Pancreas (tissue), 10 donors: Measurements from ENCODE around the gene ALG13. TPM values are rescaled to one million over a fixed set of nuclear protein-coding genes. Genes with fewer than 3 reads are reported as not detected.

Experiments used
- ATAC-seq, 4 donors: fragments of 200-7000 bp; cut with Tn5 transposase; one replicate each; pipeline versions ENCODE4 v1.8.0 to v1.9.1; 2020; ENCODE audit warnings: mild to moderate bottlenecking in 4 of 4, moderate library complexity in 4 of 4
- DNase-seq, 6 donors: peaks; one replicate each; pipeline ENCODE4 v3.0.0-alpha.2; 2020
- FAIRE-seq: peaks from 2 replicates; lab custom pipeline; 2012; peaks lifted over from hg19 to GRCh38; lab: Jason Lieb, UNC
- H3K27ac ChIP-seq, 4 donors: fragments of 200-600 bp; sonication (generic); 1 replicate in 3 of 4; 2 replicates in 1 of 4; pipeline versions ENCODE4 v1.5.0 to v1.8.0; 2020
- H3K27me3 ChIP-seq, 4 donors: fragments of 200-600 bp; one replicate each; pipeline ENCODE4 v1.8.0; 2021
- H3K36me3 ChIP-seq, 3 donors: fragments of 200-600 bp; sonication (generic) in 1 of 3; one replicate each; pipeline versions ENCODE4 v1.5.0 to v1.8.0; 2020 to 2021
- H3K4me1 ChIP-seq, 3 donors: fragments of 200-600 bp; one replicate each; pipeline ENCODE4 v1.8.0; 2021
- H3K4me3 ChIP-seq, 4 donors: fragments of 200-600 bp; sonication (generic) in 2 of 4; one replicate each; pipeline versions ENCODE4 v1.5.0 to v1.8.0; 2020 to 2021
- H3K9me3 ChIP-seq, 4 donors: fragments of 200-600 bp; one replicate each; pipeline ENCODE4 v1.8.0; 2021
- WGBS, 2 donors: extraction: QIAGEN DNeasy Blood & Tissue Kit; methylation state at CpG; one replicate each; pipeline ENCODE4 v1.1.7; 2013; 5-methylcytosine and 5-hydroxymethylcytosine counted together
- intact Hi-C, 3 donors: fragments of 100-400 bp; cut with DNase I; formaldehyde crosslinking; loops; one replicate each; pipeline versions ENCODE4 v1.11.1 to v1.14.2; 2022
- polyA plus RNA-seq, 2 donors: library from polyadenylated mRNA; stranded (reverse); fragments of 200-250 nt; gene quantifications; one replicate each; pipeline ENCODE4 v1.2.3, GENCODE V29; 2013
- total RNA-seq, 6 donors: library from RNA; stranded (reverse); fragmentation: NEBNext Ultra II Directional in 4 of 6; extraction: Animal tissue kit (Norgen Biotek cat#: 25700) in 4 of 6; gene quantifications; one replicate each; pipeline versions ENCODE4 v1.2.1 to v1.2.4, GENCODE V29; 2021 to 2023
- TF ChIP-seq, protein P1 (sequence below), 4 donors: fragments of 200-600 bp; sonication (generic) in 3 of 4; IDR thresholded peaks; one replicate each; pipeline versions ENCODE4 v1.5.0 to v1.8.0; 2021; ENCODE audit warnings: antibody characterized with exemption in 4 of 4
- donor health status: healthy with polysubstance abuse.
- donor health status: DM: no; HTN: no; CAD: no; lungs with moderate emphysema.
- donor health status: DM: no; HTN: no; CAD: no.
- donor health status: control.
- donor health status: control.
- donor health status: Bipolar disorder and iron deficiency.
- donor health status: DM: yes; HTN: yes; CAD: no.
- donor health status: DM: no; HTN: no; CAD: no.
- donor health status: DM: no; HTN: no; CAD: no.
- donor health status: DM: yes; HTN: yes; CAD: no.

ALG13 gene
- total and polyA plus RNA-seq, 8 donors = 13.4 to 31.0 (median 18.4) TPM

DNA sequence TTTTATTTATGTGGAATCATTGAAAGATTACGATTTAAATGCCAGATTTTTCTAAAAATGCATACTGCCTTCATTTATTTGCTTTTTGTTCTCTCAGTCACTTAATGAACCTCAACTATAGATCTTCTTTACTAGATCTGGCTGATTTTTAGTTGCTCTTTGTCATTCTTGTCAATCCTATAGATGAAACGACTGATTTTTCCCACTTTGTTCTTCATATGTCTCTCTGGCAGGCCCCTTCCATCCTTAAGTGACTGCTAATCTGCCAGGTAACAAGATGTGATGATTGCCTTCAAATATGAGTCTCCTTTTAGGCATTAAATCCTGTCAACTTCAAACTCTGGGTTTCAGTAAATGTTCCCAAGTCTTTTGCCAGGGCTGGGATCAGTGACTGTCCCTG is 61.0 kb downstream of the ALG13 start:
- TF ChIP-seq, protein P1, sequence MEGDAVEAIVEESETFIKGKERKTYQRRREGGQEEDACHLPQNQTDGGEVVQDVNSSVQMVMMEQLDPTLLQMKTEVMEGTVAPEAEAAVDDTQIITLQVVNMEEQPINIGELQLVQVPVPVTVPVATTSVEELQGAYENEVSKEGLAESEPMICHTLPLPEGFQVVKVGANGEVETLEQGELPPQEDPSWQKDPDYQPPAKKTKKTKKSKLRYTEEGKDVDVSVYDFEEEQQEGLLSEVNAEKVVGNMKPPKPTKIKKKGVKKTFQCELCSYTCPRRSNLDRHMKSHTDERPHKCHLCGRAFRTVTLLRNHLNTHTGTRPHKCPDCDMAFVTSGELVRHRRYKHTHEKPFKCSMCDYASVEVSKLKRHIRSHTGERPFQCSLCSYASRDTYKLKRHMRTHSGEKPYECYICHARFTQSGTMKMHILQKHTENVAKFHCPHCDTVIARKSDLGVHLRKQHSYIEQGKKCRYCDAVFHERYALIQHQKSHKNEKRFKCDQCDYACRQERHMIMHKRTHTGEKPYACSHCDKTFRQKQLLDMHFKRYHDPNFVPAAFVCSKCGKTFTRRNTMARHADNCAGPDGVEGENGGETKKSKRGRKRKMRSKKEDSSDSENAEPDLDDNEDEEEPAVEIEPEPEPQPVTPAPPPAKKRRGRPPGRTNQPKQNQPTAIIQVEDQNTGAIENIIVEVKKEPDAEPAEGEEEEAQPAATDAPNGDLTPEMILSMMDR (IDR thresholded peaks at IDR 0.05) = no peak
- no peak for ATAC-seq
- no peak for FAIRE-seq
- intact Hi-C loops = no loop called here
- no peaks in the 10 kb centered on the region for H3K4me1 ChIP-seq
- no peaks in the 10 kb centered on the region for H3K9me3 ChIP-seq
- no peaks in the 10 kb centered on the region for H3K27me3 ChIP-seq
- 69 to 91% methylated on average over 2 of the region's 2 CpGs for WGBS, 2 donors
- no peak overlapping the region for H3K4me3 ChIP-seq
- DNase-seq = no peak
- peaks cover 0 to 9% (median 5%) of the 10 kb centered on the region in 3 donors for H3K36me3 ChIP-seq
- no peak overlapping the region for H3K27ac ChIP-seq

GRCh38 chrX:111743316-111743715 is 62.3 kb downstream of the ALG13 start:
- TF ChIP-seq, protein P1 (IDR thresholded peaks at IDR 0.05) = no peak
- Histone ChIP-seq H3K36me3 (peaks cover 0 to 5% (median under 1%) of the 10 kb centered on the region in 3 donors), H3K4me1 (no peaks in the 10 kb centered on the region), H3K9me3 (no peaks in the 10 kb centered on the region), H3K27ac (no peak overlapping the region), H3K27me3 (no peaks in the 10 kb centered on the region), H3K4me3 (no peak overlapping the region)
- ATAC-seq = no peak
- DNase-seq = no peak
- intact Hi-C loops = no loop called here
- WGBS, 2 donors = 83 to 90% methylated on average over 2 of the region's 2 CpGs
- no peak for FAIRE-seq

DNA sequence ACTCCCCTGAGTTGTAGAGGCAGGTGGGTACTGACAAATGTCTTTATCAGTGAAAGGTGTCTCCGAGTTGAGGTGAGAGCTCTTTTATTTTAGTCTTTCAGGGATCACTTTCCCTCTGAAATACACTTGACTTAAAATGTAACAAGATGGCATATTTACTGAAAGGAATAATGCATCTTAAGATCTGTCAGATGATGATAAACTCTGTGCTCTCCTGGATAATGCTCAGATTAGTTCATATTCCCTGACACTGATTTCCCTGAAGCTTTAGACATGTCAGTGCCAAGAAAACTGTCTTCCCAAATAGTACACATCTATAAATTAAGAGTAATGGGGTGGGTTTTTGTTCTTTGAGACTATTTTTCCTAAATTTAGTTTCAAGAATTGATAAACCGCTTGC is 75.5 kb downstream of the ALG13 start:
- no peaks in the 10 kb centered on the region for H3K27me3 ChIP-seq
- peaks cover 0 to 3% (median 0%) of the 10 kb centered on the region in 3 donors for H3K36me3 ChIP-seq
- TF ChIP-seq, protein P1 (IDR thresholded peaks at IDR 0.05) = no peak
- intact Hi-C loops = no loop called here
- FAIRE-seq (no peak), ATAC-seq (no peak), DNase-seq (no peak)
- no peaks in the 10 kb centered on the region for H3K4me1 ChIP-seq
- WGBS, 2 donors = 71 to 93% methylated on average over 2 of the region's 2 CpGs
- H3K4me3 ChIP-seq = no peak overlapping the region
- no peaks in the 10 kb centered on the region for H3K9me3 ChIP-seq
- H3K27ac ChIP-seq = no peak overlapping the region

DNA sequence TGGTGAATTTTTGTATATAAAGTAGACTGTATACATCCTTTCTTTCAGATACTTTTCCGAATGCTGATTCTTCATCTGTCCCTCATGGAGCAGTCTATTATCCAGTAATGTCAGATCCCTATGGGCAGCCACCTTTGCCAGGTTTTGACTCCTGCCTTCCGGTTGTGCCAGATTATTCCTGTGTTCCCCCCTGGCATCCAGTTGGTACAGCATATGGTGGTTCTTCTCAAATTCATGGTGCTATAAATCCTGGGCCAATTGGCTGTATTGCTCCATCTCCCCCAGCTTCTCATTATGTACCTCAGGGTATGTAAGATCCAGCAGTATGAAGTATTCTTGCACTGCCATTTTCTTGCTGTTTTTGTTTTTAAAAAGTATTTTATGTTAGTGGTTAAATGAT is 78.7 kb downstream of the ALG13 start:
- Histone ChIP-seq H3K9me3 (no peaks in the 10 kb centered on the region), H3K4me3 (no peak overlapping the region), H3K27me3 (no peaks in the 10 kb centered on the region), H3K4me1 (no peaks in the 10 kb centered on the region), H3K27ac (no peak overlapping the region), H3K36me3 (no peaks in the 10 kb centered on the region)
- ATAC-seq = no peak
- DNase-seq = no peak
- FAIRE-seq = no peak
- TF ChIP-seq, protein P1 (IDR thresholded peaks at IDR 0.05) = no peak
- intact Hi-C loops = no loop called here
- 89 to 98% methylated on average over 2 of the region's 2 CpGs for WGBS, 2 donors

GRCh38 chrX:111761578-111762135 is 80.7 kb downstream of the ALG13 start:
- no peak for DNase-seq
- H3K4me3 ChIP-seq = no peak overlapping the region
- TF ChIP-seq, protein P1 (IDR thresholded peaks at IDR 0.05) = no peak
- H3K9me3 ChIP-seq = no peaks in the 10 kb centered on the region
- 81 to 90% methylated on average over 3 of the region's 3 CpGs for WGBS, 2 donors
- intact Hi-C loops = no loop called here
- no peaks in the 10 kb centered on the region for H3K27me3 ChIP-seq
- no peak overlapping the region for H3K27ac ChIP-seq
- ATAC-seq = no peak
- no peaks in the 10 kb centered on the region for H3K4me1 ChIP-seq
- no peaks in the 10 kb centered on the region for H3K36me3 ChIP-seq
- no peak for FAIRE-seq
